ENCODE measurements around the gene DHRS2. TPM values are rescaled to one million over a fixed set of nuclear protein-coding genes. Genes with fewer than 3 reads are reported as not detected.

The DHRS2 gene
- total and polyA plus RNA-seq, 8 donors, result 0.26 to 1.1 (median 0.60) TPM

DNA sequence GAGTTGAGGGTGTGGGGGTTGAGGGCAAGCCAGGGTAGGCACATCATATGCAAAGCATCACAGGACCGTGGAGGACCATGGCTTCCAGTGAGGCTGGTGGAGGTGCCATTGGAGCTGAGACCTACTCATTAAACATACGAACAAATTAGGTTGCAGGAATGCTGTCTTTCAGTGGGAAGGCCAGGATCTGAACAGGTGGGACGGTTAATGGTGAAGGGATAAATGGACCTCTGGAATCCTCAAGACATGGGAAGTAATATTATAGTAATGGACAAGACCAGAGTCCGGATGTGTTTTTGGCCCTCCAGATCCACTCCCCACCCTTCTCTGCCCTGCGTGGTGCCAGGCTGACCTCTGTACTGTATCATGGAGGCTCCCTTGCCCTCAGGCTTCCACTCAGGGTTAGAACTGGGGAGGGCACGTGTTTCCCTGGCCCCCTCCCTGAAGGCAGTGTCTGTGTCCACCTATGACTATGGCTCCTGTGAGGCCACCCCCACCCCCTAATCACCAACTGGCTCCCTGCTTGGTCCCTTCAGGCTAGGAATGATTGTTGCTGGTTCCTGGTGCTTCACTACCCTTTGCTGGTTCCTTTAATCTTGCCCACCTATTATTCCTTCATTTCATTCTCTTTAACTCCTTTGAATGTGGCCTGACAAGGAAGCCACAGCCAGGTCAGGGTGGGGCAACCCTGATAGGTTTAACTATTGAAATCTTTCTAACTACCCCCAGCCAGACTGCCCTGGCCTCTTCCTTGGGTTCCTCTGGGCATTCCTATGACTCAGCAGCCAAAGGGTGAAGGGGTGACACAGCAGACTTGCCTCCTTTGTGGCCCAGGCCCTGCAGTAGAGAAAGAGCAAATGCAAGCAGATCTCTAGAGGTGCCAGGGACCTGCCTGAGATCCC is 10.7 kb downstream of the DHRS2 start:
- no peak for ATAC-seq
- TF ChIP-seq, protein P1, sequence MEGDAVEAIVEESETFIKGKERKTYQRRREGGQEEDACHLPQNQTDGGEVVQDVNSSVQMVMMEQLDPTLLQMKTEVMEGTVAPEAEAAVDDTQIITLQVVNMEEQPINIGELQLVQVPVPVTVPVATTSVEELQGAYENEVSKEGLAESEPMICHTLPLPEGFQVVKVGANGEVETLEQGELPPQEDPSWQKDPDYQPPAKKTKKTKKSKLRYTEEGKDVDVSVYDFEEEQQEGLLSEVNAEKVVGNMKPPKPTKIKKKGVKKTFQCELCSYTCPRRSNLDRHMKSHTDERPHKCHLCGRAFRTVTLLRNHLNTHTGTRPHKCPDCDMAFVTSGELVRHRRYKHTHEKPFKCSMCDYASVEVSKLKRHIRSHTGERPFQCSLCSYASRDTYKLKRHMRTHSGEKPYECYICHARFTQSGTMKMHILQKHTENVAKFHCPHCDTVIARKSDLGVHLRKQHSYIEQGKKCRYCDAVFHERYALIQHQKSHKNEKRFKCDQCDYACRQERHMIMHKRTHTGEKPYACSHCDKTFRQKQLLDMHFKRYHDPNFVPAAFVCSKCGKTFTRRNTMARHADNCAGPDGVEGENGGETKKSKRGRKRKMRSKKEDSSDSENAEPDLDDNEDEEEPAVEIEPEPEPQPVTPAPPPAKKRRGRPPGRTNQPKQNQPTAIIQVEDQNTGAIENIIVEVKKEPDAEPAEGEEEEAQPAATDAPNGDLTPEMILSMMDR (IDR thresholded peaks at IDR 0.05), result no peak
- H3K36me3 ChIP-seq, result no peaks in the 10 kb centered on the region
- intact Hi-C loops (cut with DNase I), result no loop called here
- H3K9me3 ChIP-seq, result no peaks in the 10 kb centered on the region
- H3K4me3 ChIP-seq, result no peak overlapping the region
- DNase-seq, result no peak
- H3K27ac ChIP-seq, result no peak overlapping the region
- H3K4me1 ChIP-seq, result no peaks in the 10 kb centered on the region
- H3K27me3 ChIP-seq, result no peaks in the 10 kb centered on the region

DNA sequence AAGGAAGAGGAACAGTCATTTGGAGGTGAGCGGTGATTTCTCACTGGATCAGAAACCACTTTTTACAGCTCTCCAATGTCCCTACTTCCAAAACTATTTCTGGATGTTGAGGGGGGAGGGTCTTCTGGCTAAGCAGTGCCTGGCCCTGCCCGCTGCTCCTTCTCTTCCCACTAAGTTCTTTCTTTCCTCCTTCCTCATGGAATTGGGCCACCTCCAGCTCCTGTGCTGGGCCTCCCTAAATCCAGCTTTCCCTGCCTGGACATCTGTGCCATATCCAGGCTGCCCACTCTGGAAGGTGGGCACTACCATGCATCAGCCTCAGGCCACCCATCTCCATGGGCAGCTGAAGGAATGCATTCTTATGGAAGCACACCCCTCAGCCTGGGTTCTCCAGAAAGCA is 11.5 kb downstream of the DHRS2 start:
- no peak overlapping the region for H3K27ac ChIP-seq
- intact Hi-C loops (cut with DNase I), result no loop called here
- H3K27me3 ChIP-seq, result no peaks in the 10 kb centered on the region
- ATAC-seq, result no peak
- no peaks in the 10 kb centered on the region for H3K9me3 ChIP-seq
- DNase-seq, result no peak
- no peaks in the 10 kb centered on the region for H3K36me3 ChIP-seq
- no peak overlapping the region for H3K4me3 ChIP-seq
- no peaks in the 10 kb centered on the region for H3K4me1 ChIP-seq
- TF ChIP-seq, protein P1 (IDR thresholded peaks at IDR 0.05), result no peak

DNA sequence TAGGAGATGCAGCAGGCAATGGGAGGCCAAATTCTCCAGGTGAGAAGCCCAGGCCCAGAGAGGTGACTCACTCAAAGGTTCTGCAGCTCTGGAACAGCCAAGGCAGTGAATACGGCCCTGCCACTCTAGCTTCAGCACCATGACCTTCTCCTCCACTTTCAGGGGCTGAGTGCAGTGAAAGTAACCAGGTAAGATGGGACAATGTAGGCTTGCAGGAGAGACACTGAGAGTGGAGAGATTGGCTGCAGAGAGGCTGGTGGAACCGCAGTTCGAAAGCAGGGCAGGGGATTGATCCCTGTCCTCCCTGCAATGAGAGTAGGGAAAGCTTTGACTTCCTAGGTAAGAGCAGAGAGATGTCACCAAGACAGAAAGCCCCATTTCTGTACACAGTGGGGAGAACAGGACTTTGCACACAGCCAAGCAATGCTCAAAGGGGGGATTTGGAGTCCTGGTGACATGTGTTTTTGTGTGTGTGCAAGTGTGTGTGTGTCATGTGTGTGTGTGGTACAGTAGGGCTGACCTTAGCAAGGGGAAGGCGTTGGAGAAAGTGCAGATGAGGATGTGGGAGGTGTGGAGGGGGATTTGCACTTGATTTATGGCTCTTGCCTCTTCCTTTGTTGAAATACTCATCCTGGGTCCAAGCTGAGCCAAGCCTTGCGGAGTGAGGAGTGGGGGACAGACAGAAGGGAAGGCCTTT is 12.7 kb downstream of the DHRS2 start:
- ATAC-seq, result no peak

DNA sequence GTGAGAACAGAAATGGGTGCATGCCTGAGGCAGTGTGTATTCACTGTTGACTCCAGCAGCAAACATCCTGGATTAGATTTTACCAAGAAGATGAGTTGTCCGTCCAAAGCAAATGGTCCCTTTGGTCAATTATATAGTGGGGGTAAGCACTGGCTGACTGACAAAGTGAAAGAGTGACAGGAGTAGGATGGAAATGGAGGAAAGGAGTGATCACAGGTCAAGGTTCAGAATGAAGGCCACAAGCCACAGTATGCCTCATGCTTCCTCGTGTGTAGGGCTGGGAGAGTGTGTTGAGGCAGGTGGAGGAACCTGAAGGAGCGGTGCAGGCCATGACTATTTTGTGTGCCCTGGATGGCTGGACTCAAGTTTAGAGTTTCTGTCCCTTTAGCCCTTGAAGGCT is 14.3 kb downstream of the DHRS2 start:
- DNase-seq (no peak), ATAC-seq (no peak)
- H3K36me3 ChIP-seq, result no peaks in the 10 kb centered on the region
- no peaks in the 10 kb centered on the region for H3K27me3 ChIP-seq
- H3K4me1 ChIP-seq, result no peaks in the 10 kb centered on the region
- H3K4me3 ChIP-seq, result no peak overlapping the region
- no peaks in the 10 kb centered on the region for H3K9me3 ChIP-seq
- intact Hi-C loops (cut with DNase I), result no loop called here
- TF ChIP-seq, protein P1 (IDR thresholded peaks at IDR 0.05), result no peak
- no peak overlapping the region for H3K27ac ChIP-seq

More for the DNA sequence above, 12.7 kb downstream of the DHRS2 start:
- Histone ChIP-seq H3K27me3 (no peaks in the 10 kb centered on the region), H3K9me3 (no peaks in the 10 kb centered on the region), H3K27ac (no peak overlapping the region), H3K36me3 (no peaks in the 10 kb centered on the region), H3K4me3 (no peak overlapping the region), H3K4me1 (no peaks in the 10 kb centered on the region)
- TF ChIP-seq, protein P1 (IDR thresholded peaks at IDR 0.05), result no peak
- intact Hi-C loops (cut with DNase I), result no loop called here
- DNase-seq, result no peak

DNA sequence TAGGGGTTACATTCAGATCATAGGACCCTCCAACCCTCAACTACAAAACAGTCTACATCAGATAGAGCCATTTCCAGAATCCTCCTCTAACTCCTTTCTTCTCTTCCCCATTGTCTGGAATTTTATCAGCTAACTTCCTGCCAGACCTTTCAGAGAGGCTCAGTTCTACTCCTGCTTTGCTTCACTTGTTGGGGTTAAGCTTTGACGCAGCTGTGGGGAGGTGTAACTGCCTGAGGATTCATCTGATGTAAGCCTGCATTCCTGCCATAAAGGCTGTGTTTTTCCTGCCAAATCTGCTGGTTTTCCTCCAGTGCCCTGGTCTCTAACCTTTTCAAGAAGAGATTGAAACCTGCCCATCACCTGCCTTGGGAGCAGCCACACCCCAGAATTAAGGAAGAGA is 16.9 kb downstream of the DHRS2 start:
- TF ChIP-seq, protein P1 (IDR thresholded peaks at IDR 0.05), result no peak
- intact Hi-C loops (cut with DNase I), result no loop called here
- Histone ChIP-seq H3K4me1 (no peaks in the 10 kb centered on the region), H3K4me3 (no peak overlapping the region), H3K27ac (no peak overlapping the region), H3K27me3 (no peaks in the 10 kb centered on the region), H3K9me3 (no peaks in the 10 kb centered on the region), H3K36me3 (no peaks in the 10 kb centered on the region)
- DNase-seq, result no peak
- no peak for ATAC-seq

Measured in left lung (tissue), 10 donors.